ENCODE data around the gene DOCK11.

DOCK11 gene

GRCh38 chrX:118541482-118541881, 45.9 kb downstream of the DOCK11 start:
- DNase-seq (ENCODE audit: low read depth) = no peak
- TF ChIP-seq CTCF (IDR thresholded peaks at IDR 0.05; ENCODE audit: low read depth, low read length, missing control alignments) = no peak
- H3K4me3 ChIP-seq (ENCODE audit: low read depth, low read length) = no peak overlapping the region

GRCh38 chrX:118545510-118545909, 49.9 kb downstream of the DOCK11 start:
- TF ChIP-seq CTCF (IDR thresholded peaks at IDR 0.05; ENCODE audit: low read depth, low read length, missing control alignments) = no peak
- H3K4me3 ChIP-seq (ENCODE audit: low read depth, low read length) = no peak overlapping the region
- no peak for DNase-seq (ENCODE audit: low read depth)

- no peak overlapping the region for H3K4me3 ChIP-seq (ENCODE audit: low read depth, low read length)
- no peak for DNase-seq (ENCODE audit: low read depth)
- no peak for TF ChIP-seq CTCF (IDR thresholded peaks at IDR 0.05; ENCODE audit: low read depth, low read length, missing control alignments)
These were observed 53.2 kb downstream of the DOCK11 start for GRCh38 chrX:118548841-118549240.

- no peak for TF ChIP-seq CTCF (IDR thresholded peaks at IDR 0.05; ENCODE audit: low read depth, low read length, missing control alignments)
- H3K4me3 ChIP-seq (ENCODE audit: low read depth, low read length) = no peak overlapping the region
- no peak for DNase-seq (ENCODE audit: low read depth)
These were observed 55.2 kb downstream of the DOCK11 start for GRCh38 chrX:118550792-118551191.

GRCh38 chrX:118551426-118551825, 55.8 kb downstream of the DOCK11 start:
- DNase-seq (ENCODE audit: low read depth) = no peak
- TF ChIP-seq CTCF (IDR thresholded peaks at IDR 0.05; ENCODE audit: low read depth, low read length, missing control alignments) = no peak
- H3K4me3 ChIP-seq (ENCODE audit: low read depth, low read length) = no peak overlapping the region

GRCh38 chrX:118552121-118552900, 56.7 kb downstream of the DOCK11 start:
- DNase-seq (ENCODE audit: low read depth) = no peak
- TF ChIP-seq CTCF (IDR thresholded peaks at IDR 0.05; ENCODE audit: low read depth, low read length, missing control alignments) = no peak
- no peak overlapping the region for H3K4me3 ChIP-seq (ENCODE audit: low read depth, low read length)

All from GM12864 (cell line).